ENCODE measurements around the gene STARD10.
A peak's percentile ranks its signal among the peaks of the same experiment; 100 is the strongest.

STARD10 gene

GRCh38 chr11:72783144-72783905 is 10.5 kb downstream of the STARD10 start:
- no peaks in the 10 kb centered on the region for H3K4me1 ChIP-seq (ENCODE audit: control insufficient read depth, insufficient read depth, low read length)

GRCh38 chr11:72782081-72782920 is 11.5 kb downstream of the STARD10 start:
- Histone ChIP-seq H3K4me1 (ENCODE audit: control insufficient read depth, insufficient read depth, low read length) (no peaks in the 10 kb centered on the region), H3K4me3 (ENCODE audit: low read length) (peak overlapping the region; percentile 58)

More at GRCh38 chr11:72783144-72783905, 10.5 kb downstream of the STARD10 start:
- H3K4me3 ChIP-seq (ENCODE audit: low read length), result no peak overlapping the region
- no peak overlapping the region for H3K4me2 ChIP-seq (ENCODE audit: low read length)
- H3K9me3 ChIP-seq (replicated peaks; ENCODE audit: low read length), result no peaks in the 10 kb centered on the region
- peaks cover 14% of the 10 kb centered on the region for H3K27me3 ChIP-seq (ENCODE audit: control insufficient read depth, insufficient read depth, low read length)
- H3K9ac ChIP-seq (ENCODE audit: low read depth, low read length), result no peak overlapping the region
- H3K36me3 ChIP-seq (ENCODE audit: insufficient read depth, low read length), result no peaks in the 10 kb centered on the region

GRCh38 chr11:72781313-72782080 is 12.3 kb downstream of the STARD10 start:
- H3K9me3 ChIP-seq (replicated peaks; ENCODE audit: low read length), result no peaks in the 10 kb centered on the region
- H3K27me3 ChIP-seq (ENCODE audit: control insufficient read depth, insufficient read depth, low read length), result peaks cover 14% of the 10 kb centered on the region
- H3K9ac ChIP-seq (ENCODE audit: low read depth, low read length), result no peak overlapping the region
- no peaks in the 10 kb centered on the region for H3K4me1 ChIP-seq (ENCODE audit: control insufficient read depth, insufficient read depth, low read length)
- H3K4me3 ChIP-seq (ENCODE audit: low read length), result peak overlapping the region; percentile 58
- H3K4me2 ChIP-seq (ENCODE audit: low read length), result peak overlapping the region; percentile 70
- H3K36me3 ChIP-seq (ENCODE audit: insufficient read depth, low read length), result no peaks in the 10 kb centered on the region

More at GRCh38 chr11:72782081-72782920, 11.5 kb downstream of the STARD10 start:
- H3K4me2 ChIP-seq (ENCODE audit: low read length), result peak overlapping the region; percentile 53
- no peaks in the 10 kb centered on the region for H3K9me3 ChIP-seq (replicated peaks; ENCODE audit: low read length)
- no peak overlapping the region for H3K9ac ChIP-seq (ENCODE audit: low read depth, low read length)
- H3K27me3 ChIP-seq (ENCODE audit: control insufficient read depth, insufficient read depth, low read length), result peaks cover 14% of the 10 kb centered on the region
- H3K36me3 ChIP-seq (ENCODE audit: insufficient read depth, low read length), result no peaks in the 10 kb centered on the region

GRCh38 chr11:72781063-72781312 is 12.9 kb downstream of the STARD10 start:
- H3K9ac ChIP-seq (ENCODE audit: low read depth, low read length), result no peak overlapping the region
- H3K4me3 ChIP-seq (ENCODE audit: low read length), result peak overlapping the region; percentile 58
- peaks cover 14% of the 10 kb centered on the region for H3K27me3 ChIP-seq (ENCODE audit: control insufficient read depth, insufficient read depth, low read length)
- no peaks in the 10 kb centered on the region for H3K4me1 ChIP-seq (ENCODE audit: control insufficient read depth, insufficient read depth, low read length)
- H3K9me3 ChIP-seq (replicated peaks; ENCODE audit: low read length), result no peaks in the 10 kb centered on the region
- peak overlapping the region; percentile 70 for H3K4me2 ChIP-seq (ENCODE audit: low read length)
- no peaks in the 10 kb centered on the region for H3K36me3 ChIP-seq (ENCODE audit: insufficient read depth, low read length)

GRCh38 chr11:72780296-72781062 is 13.4 kb downstream of the STARD10 start:
- no peak overlapping the region for H3K9ac ChIP-seq (ENCODE audit: low read depth, low read length)
- no peak overlapping the region for H3K4me3 ChIP-seq (ENCODE audit: low read length)
- peaks cover 14% of the 10 kb centered on the region for H3K27me3 ChIP-seq (ENCODE audit: control insufficient read depth, insufficient read depth, low read length)
- no peaks in the 10 kb centered on the region for H3K4me1 ChIP-seq (ENCODE audit: control insufficient read depth, insufficient read depth, low read length)
- no peaks in the 10 kb centered on the region for H3K9me3 ChIP-seq (replicated peaks; ENCODE audit: low read length)
- H3K4me2 ChIP-seq (ENCODE audit: low read length), result peak overlapping the region; percentile 70
- no peaks in the 10 kb centered on the region for H3K36me3 ChIP-seq (ENCODE audit: insufficient read depth, low read length)

- H3K9me3 ChIP-seq (replicated peaks; ENCODE audit: low read length), result no peaks in the 10 kb centered on the region
- H3K9ac ChIP-seq (ENCODE audit: low read depth, low read length), result no peak overlapping the region
- peaks cover 14% of the 10 kb centered on the region for H3K27me3 ChIP-seq (ENCODE audit: control insufficient read depth, insufficient read depth, low read length)
- no peaks in the 10 kb centered on the region for H3K4me1 ChIP-seq (ENCODE audit: control insufficient read depth, insufficient read depth, low read length)
- H3K4me3 ChIP-seq (ENCODE audit: low read length), result no peak overlapping the region
- H3K4me2 ChIP-seq (ENCODE audit: low read length), result no peak overlapping the region
- H3K36me3 ChIP-seq (ENCODE audit: insufficient read depth, low read length), result no peaks in the 10 kb centered on the region
Observed at GRCh38 chr11:72779495-72780128, 14.2 kb downstream of the STARD10 start.

GRCh38 chr11:72778535-72779494 is 15.0 kb downstream of the STARD10 start:
- H3K36me3 ChIP-seq (ENCODE audit: insufficient read depth, low read length), result no peaks in the 10 kb centered on the region
- H3K4me1 ChIP-seq (ENCODE audit: control insufficient read depth, insufficient read depth, low read length), result no peaks in the 10 kb centered on the region

GRCh38 chr11:72777755-72778278 is 16.0 kb downstream of the STARD10 start:
- Histone ChIP-seq H3K4me1 (ENCODE audit: control insufficient read depth, insufficient read depth, low read length) (peaks cover 10% of the 10 kb centered on the region), H3K36me3 (ENCODE audit: insufficient read depth, low read length) (no peaks in the 10 kb centered on the region), H3K9me3 (replicated peaks; ENCODE audit: low read length) (no peaks in the 10 kb centered on the region), H3K9ac (ENCODE audit: low read depth, low read length) (no peak overlapping the region), H3K4me2 (ENCODE audit: low read length) (no peak overlapping the region), H3K27me3 (ENCODE audit: control insufficient read depth, insufficient read depth, low read length) (peaks cover 14% of the 10 kb centered on the region), H3K4me3 (ENCODE audit: low read length) (no peak overlapping the region)

More at GRCh38 chr11:72778535-72779494, 15.0 kb downstream of the STARD10 start:
- Histone ChIP-seq H3K4me3 (ENCODE audit: low read length) (no peak overlapping the region), H3K27me3 (ENCODE audit: control insufficient read depth, insufficient read depth, low read length) (peaks cover 14% of the 10 kb centered on the region), H3K9me3 (replicated peaks; ENCODE audit: low read length) (no peaks in the 10 kb centered on the region), H3K9ac (ENCODE audit: low read depth, low read length) (no peak overlapping the region), H3K4me2 (ENCODE audit: low read length) (no peak overlapping the region)

GRCh38 chr11:72776844-72777754 is 16.7 kb downstream of the STARD10 start:
- no peaks in the 10 kb centered on the region for H3K36me3 ChIP-seq (ENCODE audit: insufficient read depth, low read length)
- H3K9ac ChIP-seq (ENCODE audit: low read depth, low read length), result no peak overlapping the region
- peaks cover 13% of the 10 kb centered on the region for H3K27me3 ChIP-seq (ENCODE audit: control insufficient read depth, insufficient read depth, low read length)
- H3K4me2 ChIP-seq (ENCODE audit: low read length), result no peak overlapping the region
- H3K4me1 ChIP-seq (ENCODE audit: control insufficient read depth, insufficient read depth, low read length), result peaks cover 14% of the 10 kb centered on the region
- H3K4me3 ChIP-seq (ENCODE audit: low read length), result no peak overlapping the region
- no peaks in the 10 kb centered on the region for H3K9me3 ChIP-seq (replicated peaks; ENCODE audit: low read length)
